ENCODE data around the gene BCL2L14. TPM values are rescaled to one million over a fixed set of nuclear protein-coding genes. Genes with fewer than 3 reads are reported as not detected.

Gene BCL2L14
- not detected for total RNA-seq
- long read RNA-seq = 0 reads

- DNase-seq (no peak), ATAC-seq (ENCODE audit: poor library complexity) (no peak)
- intact Hi-C loops (cut with DNase I) = no loop called here
Measured at GRCh38 chr12:12070674-12071656, at the start of gene BCL2L14. Gene BCL2L14, plus strand, starts transcription at chr12:12070939. Its CDS starts 8,367 bp downstream, at chr12:12079306.

GRCh38 chr12:12022306-12022936 lies 48.3 kb upstream of the BCL2L14 start:
- intact Hi-C loops (cut with DNase I) = no loop called here
- DNase-seq (no peak), ATAC-seq (ENCODE audit: poor library complexity) (no peak)

- intact Hi-C loops (cut with DNase I) = no loop called here
- no peak for DNase-seq
- ATAC-seq (ENCODE audit: poor library complexity) = no peak
Measured at GRCh38 chr12:12023456-12023855, 47.3 kb upstream of the BCL2L14 start.

GRCh38 chr12:12024911-12025682 lies 45.6 kb upstream of the BCL2L14 start:
- DNase-seq (no peak), ATAC-seq (ENCODE audit: poor library complexity) (no peak)
- intact Hi-C loops (cut with DNase I) = no loop called here

GRCh38 chr12:12025799-12026386 lies 44.8 kb upstream of the BCL2L14 start:
- no peak for DNase-seq
- intact Hi-C loops (cut with DNase I) = no loop called here

GRCh38 chr12:12028668-12029402 lies 41.9 kb upstream of the BCL2L14 start:
- intact Hi-C loops (cut with DNase I) = no loop called here
- ATAC-seq (ENCODE audit: poor library complexity) (no peak), DNase-seq (no peak)

More at GRCh38 chr12:12025799-12026386, 44.8 kb upstream of the BCL2L14 start:
- no peak for ATAC-seq (ENCODE audit: poor library complexity)

GRCh38 chr12:12029653-12030052 lies 41.1 kb upstream of the BCL2L14 start:
- intact Hi-C loops (cut with DNase I) = no loop called here
- no peak for DNase-seq
- no peak for ATAC-seq (ENCODE audit: poor library complexity)

- no peak for ATAC-seq (ENCODE audit: poor library complexity)
- intact Hi-C loops (cut with DNase I) = loop anchor here (2.0 kb wide), 1 partner anchor 452 kb away; no protein-coding TSS in a partner anchor
- no peak for DNase-seq
Measured at GRCh38 chr12:12032260-12032791, 38.4 kb upstream of the BCL2L14 start.

GRCh38 chr12:12032851-12033797 lies 37.6 kb upstream of the BCL2L14 start:
- DNase-seq (peak; percentile 77), ATAC-seq (ENCODE audit: poor library complexity) (peak; percentile 91)
- intact Hi-C loops (cut with DNase I) = loop anchor here (2.0 kb wide), 1 partner anchor 452 kb away; no protein-coding TSS in a partner anchor

- intact Hi-C loops (cut with DNase I) = loop anchor here (2.0 kb wide), 1 partner anchor 453 kb away; no protein-coding TSS in a partner anchor
- ATAC-seq (ENCODE audit: poor library complexity) (no peak), DNase-seq (no peak)
Measured at GRCh38 chr12:12033824-12034223, 36.9 kb upstream of the BCL2L14 start.

GRCh38 chr12:12034344-12034743 lies 36.4 kb upstream of the BCL2L14 start:
- no peak for ATAC-seq (ENCODE audit: poor library complexity)
- intact Hi-C loops (cut with DNase I) = no loop called here

GRCh38 chr12:12035229-12035628 lies 35.5 kb upstream of the BCL2L14 start:
- DNase-seq = no peak
- no peak for ATAC-seq (ENCODE audit: poor library complexity)
- intact Hi-C loops (cut with DNase I) = no loop called here

More at GRCh38 chr12:12034344-12034743, 36.4 kb upstream of the BCL2L14 start:
- no peak for DNase-seq

GRCh38 chr12:12036901-12037300 lies 33.8 kb upstream of the BCL2L14 start:
- intact Hi-C loops (cut with DNase I) = no loop called here
- no peak for ATAC-seq (ENCODE audit: poor library complexity)
- no peak for DNase-seq

GRCh38 chr12:12039897-12040296 lies 30.8 kb upstream of the BCL2L14 start:
- intact Hi-C loops (cut with DNase I) = no loop called here
- DNase-seq (no peak), ATAC-seq (ENCODE audit: poor library complexity) (no peak)

- ATAC-seq (ENCODE audit: poor library complexity) (no peak), DNase-seq (no peak)
- intact Hi-C loops (cut with DNase I) = no loop called here
Measured at GRCh38 chr12:12046401-12046800, 24.3 kb upstream of the BCL2L14 start.

- intact Hi-C loops (cut with DNase I) = no loop called here
- no peak for DNase-seq
- no peak for ATAC-seq (ENCODE audit: poor library complexity)
Measured at GRCh38 chr12:12047682-12048081, 23.1 kb upstream of the BCL2L14 start.

- ATAC-seq (ENCODE audit: poor library complexity) = no peak
- intact Hi-C loops (cut with DNase I) = no loop called here
Measured at GRCh38 chr12:12048266-12048665, 22.5 kb upstream of the BCL2L14 start.

More at GRCh38 chr12:12048266-12048665, 22.5 kb upstream of the BCL2L14 start:
- DNase-seq = no peak
